A549 (cell line): Measurements from ENCODE around the gene BOLA3.

Experiments
- CTCF ChIP-seq: fragments of >200 bp; sonication (Bioruptor Twin); formaldehyde crosslinking; IDR thresholded peaks from 3 replicates; pipeline ENCODE4 v1.5.1; 2016
- HDAC2 ChIP-seq: fragments of 200-600 bp; sonication (generic); IDR thresholded peaks from 2 replicates; pipeline ENCODE4 v1.6.1; 2016
- HOXA7 ChIP-seq: fragments of 250-450 bp; sonication (Bioruptor Pico); IDR thresholded peaks from 2 replicates; pipeline ENCODE4 v1.5.0; 2020; ENCODE audit warnings: mild to moderate bottlenecking, moderate library complexity
- KDM5A ChIP-seq: fragments of 200-600 bp; sonication (generic); IDR thresholded peaks from 2 replicates; pipeline ENCODE4 v1.6.1; 2016; ENCODE audit warnings: antibody characterized with exemption, mild to moderate bottlenecking
- MAFK ChIP-seq: fragments of 450-650 bp; IDR thresholded peaks from 2 replicates; pipeline ENCODE4 v1.6.1; 2014; ENCODE audit not compliant: partially characterized antibody
- POLR2A ChIP-seq: IDR thresholded peaks from 2 replicates; pipeline ENCODE4 v1.6.1; 2012; ENCODE audit warnings: mild to moderate bottlenecking, low read length
- RCOR1 ChIP-seq: fragments of 150-350 bp; IDR thresholded peaks from 2 replicates; pipeline ENCODE4 v1.6.1; 2014; ENCODE audit warnings: antibody characterized with exemption, low read length, low read depth

- TF ChIP-seq MAFK (no peak), HOXA7 (CRISPR knock-in tag) (no peak), HDAC2 (no peak), CTCF (no peak), POLR2A (no peak), RCOR1 (no peak), KDM5A (no peak)
Measured at GRCh38 chr2:74162951-74163350, 15.2 kb upstream of the BOLA3 start.
